ENCODE measurements around the gene OTOS.

The OTOS gene

GRCh38 chr2:240179941-240180666 is 39.6 kb upstream of the OTOS start:
- H3K9me3 ChIP-seq (ENCODE audit: control insufficient read depth in 1 of 2, low read length in 2 of 2): no peaks in the 10 kb centered on the region
- H3K27me3 ChIP-seq (ENCODE audit: control insufficient read depth in 1 of 2, insufficient read depth in 2 of 2, low read length in 2 of 2): peaks cover 0 to 4% of the 10 kb centered on the region in 2 donors
- no peak overlapping the region for H3K4me3 ChIP-seq (ENCODE audit: low read depth in 1 of 2, low read length in 2 of 2)

GRCh38 chr2:240179186-240179815 is 38.8 kb upstream of the OTOS start:
- peaks cover 0 to 4% of the 10 kb centered on the region in 2 donors for H3K27me3 ChIP-seq (ENCODE audit: control insufficient read depth in 1 of 2, insufficient read depth in 2 of 2, low read length in 2 of 2)
- no peaks in the 10 kb centered on the region for H3K9me3 ChIP-seq (ENCODE audit: control insufficient read depth in 1 of 2, low read length in 2 of 2)
- H3K36me3 ChIP-seq (ENCODE audit: control insufficient read depth in 1 of 2, insufficient read depth in 2 of 2, low read length in 2 of 2): no peaks in the 10 kb centered on the region
- no peaks in the 10 kb centered on the region for H3K4me1 ChIP-seq (ENCODE audit: control insufficient read depth in 1 of 2, insufficient read depth in 2 of 2, low read length in 2 of 2)
- H3K27ac ChIP-seq (ENCODE audit: low read depth, low read length): no peak overlapping the region
- no peak overlapping the region for H3K9ac ChIP-seq (ENCODE audit: low read depth in 1 of 2, low read length in 2 of 2)
- no peak overlapping the region for H3K4me3 ChIP-seq (ENCODE audit: low read depth in 1 of 2, low read length in 2 of 2)

More at GRCh38 chr2:240179941-240180666, 39.6 kb upstream of the OTOS start:
- Histone ChIP-seq H3K27ac (ENCODE audit: low read depth, low read length) (no peak overlapping the region), H3K4me1 (ENCODE audit: control insufficient read depth in 1 of 2, insufficient read depth in 2 of 2, low read length in 2 of 2) (no peaks in the 10 kb centered on the region), H3K36me3 (ENCODE audit: control insufficient read depth in 1 of 2, insufficient read depth in 2 of 2, low read length in 2 of 2) (no peaks in the 10 kb centered on the region), H3K9ac (ENCODE audit: low read depth in 1 of 2, low read length in 2 of 2) (no peak overlapping the region)

DNA sequence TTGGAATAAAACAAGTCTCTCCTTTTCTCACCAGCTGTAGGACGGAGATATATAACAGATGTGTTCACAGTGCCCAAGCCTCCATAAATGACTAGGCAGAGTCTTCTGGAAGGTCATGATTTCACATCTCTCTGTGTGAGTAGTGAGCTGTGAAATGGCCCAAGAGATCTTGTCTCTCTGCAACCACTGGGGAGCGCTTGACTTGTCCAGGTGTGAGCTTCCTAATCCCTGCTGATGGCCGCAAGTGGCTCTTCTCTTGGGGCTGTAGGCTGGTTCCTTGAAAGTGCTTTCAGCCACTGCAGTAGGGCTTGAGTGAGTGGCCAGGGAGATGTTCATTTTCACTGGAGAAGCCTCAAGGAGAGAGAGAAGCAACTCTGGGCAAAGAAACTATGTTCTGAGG is 38.1 kb upstream of the OTOS start:
- no peak overlapping the region for H3K9ac ChIP-seq (ENCODE audit: low read depth in 1 of 2, low read length in 2 of 2)
- no peak overlapping the region for H3K4me3 ChIP-seq (ENCODE audit: low read depth in 1 of 2, low read length in 2 of 2)
- no peaks in the 10 kb centered on the region for H3K4me1 ChIP-seq (ENCODE audit: control insufficient read depth in 1 of 2, insufficient read depth in 2 of 2, low read length in 2 of 2)
- no peaks in the 10 kb centered on the region for H3K36me3 ChIP-seq (ENCODE audit: control insufficient read depth in 1 of 2, insufficient read depth in 2 of 2, low read length in 2 of 2)
- no peaks in the 10 kb centered on the region for H3K9me3 ChIP-seq (ENCODE audit: control insufficient read depth in 1 of 2, low read length in 2 of 2)
- H3K27ac ChIP-seq (ENCODE audit: low read depth, low read length): no peak overlapping the region
- H3K27me3 ChIP-seq (ENCODE audit: control insufficient read depth in 1 of 2, insufficient read depth in 2 of 2, low read length in 2 of 2): peaks cover 0 to 7% of the 10 kb centered on the region in 2 donors

- no peaks in the 10 kb centered on the region for H3K9me3 ChIP-seq (ENCODE audit: control insufficient read depth in 1 of 2, low read length in 2 of 2)
- no peak overlapping the region for H3K9ac ChIP-seq (ENCODE audit: low read depth in 1 of 2, low read length in 2 of 2)
- H3K27me3 ChIP-seq (ENCODE audit: control insufficient read depth in 1 of 2, insufficient read depth in 2 of 2, low read length in 2 of 2): peaks cover 0 to 10% of the 10 kb centered on the region in 2 donors
- H3K4me1 ChIP-seq (ENCODE audit: control insufficient read depth in 1 of 2, insufficient read depth in 2 of 2, low read length in 2 of 2): no peaks in the 10 kb centered on the region
- no peak overlapping the region for H3K27ac ChIP-seq (ENCODE audit: low read depth, low read length)
- H3K36me3 ChIP-seq (ENCODE audit: control insufficient read depth in 1 of 2, insufficient read depth in 2 of 2, low read length in 2 of 2): no peaks in the 10 kb centered on the region
- H3K4me3 ChIP-seq (ENCODE audit: low read depth in 1 of 2, low read length in 2 of 2): no peak overlapping the region
These were observed 34.0 kb upstream of the OTOS start for GRCh38 chr2:240174496-240174895.

DNA sequence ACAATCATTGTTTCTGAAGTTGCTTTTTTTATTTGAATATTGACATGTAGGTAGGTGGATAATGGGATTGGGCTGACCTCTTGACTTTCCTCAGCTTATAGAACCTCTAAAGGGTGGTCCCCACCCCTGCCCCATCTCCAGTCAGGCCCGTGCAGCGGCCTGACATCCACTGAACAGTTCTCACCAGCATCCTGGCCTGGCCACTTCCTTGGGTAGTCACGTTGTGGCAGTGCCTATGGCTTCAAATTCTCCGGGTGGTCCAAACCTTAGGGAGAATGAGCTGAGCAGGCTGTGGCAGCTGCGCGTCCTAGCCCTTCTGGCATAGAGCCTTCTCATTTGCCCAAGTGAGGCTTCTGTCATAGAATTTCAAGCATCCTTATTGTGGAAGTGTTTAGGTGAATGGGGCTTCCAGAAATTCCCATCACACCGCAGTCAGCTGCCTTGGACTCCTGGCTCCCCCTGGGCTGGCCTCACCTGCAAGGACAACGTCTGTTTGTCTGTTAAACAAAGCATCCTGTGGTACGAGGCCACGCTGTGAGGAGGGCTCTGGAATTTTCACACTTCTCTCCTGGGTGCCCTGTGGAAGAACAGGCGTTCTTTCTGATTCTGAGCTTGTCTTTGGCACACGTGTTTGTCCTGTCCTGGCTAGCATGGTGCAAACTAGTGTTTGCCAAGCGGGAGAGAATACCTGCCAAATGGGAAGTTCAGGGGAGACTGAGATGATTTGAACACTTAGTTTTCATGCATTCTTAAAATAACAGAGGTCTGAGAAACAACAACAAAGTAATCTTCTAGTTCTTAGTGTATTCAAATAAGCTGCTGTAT is 31.8 kb upstream of the OTOS start:
- H3K9ac ChIP-seq (ENCODE audit: low read depth in 1 of 2, low read length in 2 of 2): no peak overlapping the region
- peaks cover 0 to 6% of the 10 kb centered on the region in 2 donors for H3K27me3 ChIP-seq (ENCODE audit: control insufficient read depth in 1 of 2, insufficient read depth in 2 of 2, low read length in 2 of 2)
- no peaks in the 10 kb centered on the region for H3K4me1 ChIP-seq (ENCODE audit: control insufficient read depth in 1 of 2, insufficient read depth in 2 of 2, low read length in 2 of 2)
- no peaks in the 10 kb centered on the region for H3K9me3 ChIP-seq (ENCODE audit: control insufficient read depth in 1 of 2, low read length in 2 of 2)
- no peaks in the 10 kb centered on the region for H3K36me3 ChIP-seq (ENCODE audit: control insufficient read depth in 1 of 2, insufficient read depth in 2 of 2, low read length in 2 of 2)
- H3K27ac ChIP-seq (ENCODE audit: low read depth, low read length): no peak overlapping the region
- H3K4me3 ChIP-seq (ENCODE audit: low read depth in 1 of 2, low read length in 2 of 2): no peak overlapping the region

- no peak overlapping the region for H3K9ac ChIP-seq (ENCODE audit: low read depth in 1 of 2, low read length in 2 of 2)
- H3K9me3 ChIP-seq (ENCODE audit: control insufficient read depth in 1 of 2, low read length in 2 of 2): no peaks in the 10 kb centered on the region
- H3K4me3 ChIP-seq (ENCODE audit: low read depth in 1 of 2, low read length in 2 of 2): no peak overlapping the region
- H3K27ac ChIP-seq (ENCODE audit: low read depth, low read length): no peak overlapping the region
- H3K36me3 ChIP-seq (ENCODE audit: control insufficient read depth in 1 of 2, insufficient read depth in 2 of 2, low read length in 2 of 2): no peaks in the 10 kb centered on the region
- no peaks in the 10 kb centered on the region for H3K4me1 ChIP-seq (ENCODE audit: control insufficient read depth in 1 of 2, insufficient read depth in 2 of 2, low read length in 2 of 2)
- peaks cover 0 to 6% of the 10 kb centered on the region in 2 donors for H3K27me3 ChIP-seq (ENCODE audit: control insufficient read depth in 1 of 2, insufficient read depth in 2 of 2, low read length in 2 of 2)
These were observed 30.4 kb upstream of the OTOS start for GRCh38 chr2:240170883-240171282.

DNA sequence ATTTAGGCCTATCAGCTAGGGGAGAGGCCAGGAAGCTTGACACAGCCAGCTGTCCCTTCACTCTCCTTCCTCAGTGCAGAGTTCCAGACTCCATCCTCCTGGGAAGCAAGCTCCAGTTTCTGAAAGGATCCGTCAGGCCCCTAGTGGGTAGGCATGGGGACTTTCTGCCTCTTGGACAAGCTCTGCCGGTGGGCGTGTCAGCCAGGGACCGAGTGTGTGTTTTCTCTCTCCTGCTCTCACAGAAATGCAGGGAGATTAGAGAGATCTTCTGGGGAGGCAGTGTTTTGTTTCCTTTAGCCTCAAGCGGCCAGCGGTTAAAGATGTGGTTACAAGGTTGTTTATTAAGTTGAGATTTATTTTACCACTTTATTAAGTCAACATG is 29.9 kb upstream of the OTOS start:
- H3K27ac ChIP-seq (ENCODE audit: low read depth, low read length): no peak overlapping the region
- no peak overlapping the region for H3K4me3 ChIP-seq (ENCODE audit: low read depth in 1 of 2, low read length in 2 of 2)
- H3K4me1 ChIP-seq (ENCODE audit: control insufficient read depth in 1 of 2, insufficient read depth in 2 of 2, low read length in 2 of 2): no peaks in the 10 kb centered on the region
- no peaks in the 10 kb centered on the region for H3K9me3 ChIP-seq (ENCODE audit: control insufficient read depth in 1 of 2, low read length in 2 of 2)
- H3K27me3 ChIP-seq (ENCODE audit: control insufficient read depth in 1 of 2, insufficient read depth in 2 of 2, low read length in 2 of 2): peaks cover 0 to 6% of the 10 kb centered on the region in 2 donors
- H3K36me3 ChIP-seq (ENCODE audit: control insufficient read depth in 1 of 2, insufficient read depth in 2 of 2, low read length in 2 of 2): no peaks in the 10 kb centered on the region
- H3K9ac ChIP-seq (ENCODE audit: low read depth in 1 of 2, low read length in 2 of 2): no peak overlapping the region

DNA sequence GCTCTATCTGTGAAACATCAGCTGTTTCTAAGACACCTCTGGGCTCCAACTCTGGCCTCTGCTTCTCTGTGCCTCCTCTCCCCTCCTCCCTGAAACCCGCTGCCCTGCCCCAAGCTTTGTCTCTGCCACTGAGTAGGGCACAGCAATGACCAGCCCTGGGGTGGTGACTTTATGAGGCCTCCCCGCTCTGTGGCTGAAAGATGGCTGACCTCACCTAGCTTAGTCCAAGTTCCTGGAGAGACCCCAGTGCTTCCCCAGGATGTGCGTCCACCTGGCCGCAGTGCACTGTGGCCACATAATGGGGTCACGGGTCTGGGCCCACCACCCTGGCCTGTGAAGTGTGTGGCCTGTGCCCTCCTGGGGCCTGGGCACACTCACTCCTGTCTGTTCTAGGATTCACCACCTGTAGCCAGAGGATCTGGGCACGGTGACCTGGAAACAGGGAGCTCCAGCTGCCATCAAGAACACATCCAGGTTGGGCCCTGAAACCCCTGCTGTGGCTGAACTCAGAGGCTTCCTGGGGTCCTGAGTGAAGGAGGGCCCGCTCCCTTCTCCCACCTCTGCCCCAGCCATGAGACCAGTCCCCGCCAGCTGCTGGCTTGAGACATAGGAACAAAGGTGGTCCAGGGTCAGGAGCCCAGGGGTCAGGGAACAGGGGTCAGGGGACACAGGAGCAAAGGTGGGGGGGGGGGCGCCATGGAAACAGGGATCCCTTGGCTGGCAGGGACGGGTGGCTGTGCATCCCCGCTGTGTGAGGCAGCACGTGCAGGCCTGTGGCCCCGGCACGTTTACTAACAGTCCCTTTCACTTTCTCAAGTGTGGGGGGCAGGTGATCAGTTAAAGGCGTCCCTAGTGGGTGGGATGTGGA is 29.3 kb upstream of the OTOS start:
- H3K9me3 ChIP-seq (ENCODE audit: control insufficient read depth in 1 of 2, low read length in 2 of 2): no peaks in the 10 kb centered on the region
- no peak overlapping the region for H3K9ac ChIP-seq (ENCODE audit: low read depth in 1 of 2, low read length in 2 of 2)
- H3K27ac ChIP-seq (ENCODE audit: low read depth, low read length): no peak overlapping the region
- no peaks in the 10 kb centered on the region for H3K4me1 ChIP-seq (ENCODE audit: control insufficient read depth in 1 of 2, insufficient read depth in 2 of 2, low read length in 2 of 2)
- no peak overlapping the region for H3K4me3 ChIP-seq (ENCODE audit: low read depth in 1 of 2, low read length in 2 of 2)
- H3K27me3 ChIP-seq (ENCODE audit: control insufficient read depth in 1 of 2, insufficient read depth in 2 of 2, low read length in 2 of 2): peaks cover 0 to 6% of the 10 kb centered on the region in 2 donors
- no peaks in the 10 kb centered on the region for H3K36me3 ChIP-seq (ENCODE audit: control insufficient read depth in 1 of 2, insufficient read depth in 2 of 2, low read length in 2 of 2)

DNA sequence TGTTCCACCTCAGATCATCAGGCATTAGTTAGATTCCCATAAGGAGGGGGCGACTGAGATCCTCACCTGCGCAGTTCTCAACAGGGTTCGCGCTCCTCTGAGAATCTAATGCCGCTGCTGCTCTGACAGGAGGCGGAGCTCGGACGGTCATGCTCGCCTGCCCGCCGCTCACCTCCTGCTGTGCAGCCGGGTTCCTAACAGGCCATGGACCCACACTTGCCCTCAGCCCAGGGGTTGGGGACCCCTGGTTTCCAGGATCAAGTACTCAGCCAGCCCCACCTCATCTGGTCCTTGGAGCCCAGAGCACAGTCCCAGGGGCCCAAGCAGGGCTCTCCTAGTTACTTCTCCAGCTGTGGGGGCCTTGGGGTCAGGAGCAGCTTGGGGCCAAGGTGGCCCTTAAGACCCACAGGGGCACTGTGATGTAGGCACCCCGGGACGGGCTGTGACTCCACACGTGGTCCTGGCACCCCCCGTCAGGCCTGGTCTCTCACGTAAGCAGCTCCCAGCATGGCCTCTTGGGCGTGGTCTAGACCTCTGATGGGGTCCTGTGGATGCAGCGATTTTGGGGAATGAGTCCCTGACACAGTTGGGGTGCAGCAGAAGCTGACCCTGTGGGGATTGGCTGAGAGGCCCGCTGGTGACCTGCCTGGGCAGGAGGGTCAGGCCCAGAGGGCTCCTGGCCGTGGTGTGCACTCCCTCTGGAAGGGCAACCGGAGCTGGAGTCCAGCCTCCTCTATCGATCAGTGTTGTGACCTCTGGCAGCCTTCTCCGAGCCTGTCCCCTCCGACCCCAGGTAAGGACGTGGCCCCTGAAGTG is 28.3 kb upstream of the OTOS start:
- H3K4me3 ChIP-seq (ENCODE audit: low read depth in 1 of 2, low read length in 2 of 2): no peak overlapping the region
- H3K27me3 ChIP-seq (ENCODE audit: control insufficient read depth in 1 of 2, insufficient read depth in 2 of 2, low read length in 2 of 2): peaks cover 0 to 3% of the 10 kb centered on the region in 2 donors
- no peak overlapping the region for H3K27ac ChIP-seq (ENCODE audit: low read depth, low read length)
- H3K9me3 ChIP-seq (ENCODE audit: control insufficient read depth in 1 of 2, low read length in 2 of 2): peaks cover 3 to 5% of the 10 kb centered on the region in 2 donors
- no peaks in the 10 kb centered on the region for H3K4me1 ChIP-seq (ENCODE audit: control insufficient read depth in 1 of 2, insufficient read depth in 2 of 2, low read length in 2 of 2)
- H3K36me3 ChIP-seq (ENCODE audit: control insufficient read depth in 1 of 2, insufficient read depth in 2 of 2, low read length in 2 of 2): no peaks in the 10 kb centered on the region
- no peak overlapping the region for H3K9ac ChIP-seq (ENCODE audit: low read depth in 1 of 2, low read length in 2 of 2)

Measured in duodenal mucosa (tissue), 2 donors.